Kidney epithelial cell (primary cell): ENCODE measurements around the gene TRPT1. TPM values are rescaled to one million over a fixed set of nuclear protein-coding genes. Genes with fewer than 3 reads are reported as not detected.

ENCODE experiments used
- DNase-seq: peaks from one replicate; pipeline ENCODE4 v3.0.0-alpha.2; 2010; ENCODE audit warnings: low read depth
- H3K27me3 ChIP-seq: 2 replicates; pipeline ENCODE4 v1.6.0; 2011; ENCODE audit warnings: low read length; ENCODE audit not compliant: control insufficient read depth, insufficient read depth
- H3K36me3 ChIP-seq: 2 replicates; pipeline ENCODE4 v1.5.1; 2011; ENCODE audit warnings: low read length; ENCODE audit not compliant: control insufficient read depth, insufficient read depth
- H3K4me3 ChIP-seq: 2 replicates; pipeline ENCODE4 v1.5.1; 2011; ENCODE audit warnings: low read depth, mild to moderate bottlenecking, control low read depth, low read length
- total RNA-seq: library from RNA; depleted of rRNA; stranded (reverse); fragments of >200 nt; gene quantifications from 2 replicates; pipeline ENCODE4 v1.2.3, GENCODE V29; 2015
- TF ChIP-seq, protein P1 (sequence below): IDR thresholded peaks from 2 replicates; pipeline ENCODE4 v1.5.1; 2011; ENCODE audit warnings: mild to moderate bottlenecking, moderate library complexity, low read length, control low read depth, inconsistent platforms; ENCODE audit not compliant: insufficient read depth, poor library complexity, severe bottlenecking

Gene TRPT1
- total RNA-seq, 1 donor from 2014 or later: 77.1 TPM

DNA sequence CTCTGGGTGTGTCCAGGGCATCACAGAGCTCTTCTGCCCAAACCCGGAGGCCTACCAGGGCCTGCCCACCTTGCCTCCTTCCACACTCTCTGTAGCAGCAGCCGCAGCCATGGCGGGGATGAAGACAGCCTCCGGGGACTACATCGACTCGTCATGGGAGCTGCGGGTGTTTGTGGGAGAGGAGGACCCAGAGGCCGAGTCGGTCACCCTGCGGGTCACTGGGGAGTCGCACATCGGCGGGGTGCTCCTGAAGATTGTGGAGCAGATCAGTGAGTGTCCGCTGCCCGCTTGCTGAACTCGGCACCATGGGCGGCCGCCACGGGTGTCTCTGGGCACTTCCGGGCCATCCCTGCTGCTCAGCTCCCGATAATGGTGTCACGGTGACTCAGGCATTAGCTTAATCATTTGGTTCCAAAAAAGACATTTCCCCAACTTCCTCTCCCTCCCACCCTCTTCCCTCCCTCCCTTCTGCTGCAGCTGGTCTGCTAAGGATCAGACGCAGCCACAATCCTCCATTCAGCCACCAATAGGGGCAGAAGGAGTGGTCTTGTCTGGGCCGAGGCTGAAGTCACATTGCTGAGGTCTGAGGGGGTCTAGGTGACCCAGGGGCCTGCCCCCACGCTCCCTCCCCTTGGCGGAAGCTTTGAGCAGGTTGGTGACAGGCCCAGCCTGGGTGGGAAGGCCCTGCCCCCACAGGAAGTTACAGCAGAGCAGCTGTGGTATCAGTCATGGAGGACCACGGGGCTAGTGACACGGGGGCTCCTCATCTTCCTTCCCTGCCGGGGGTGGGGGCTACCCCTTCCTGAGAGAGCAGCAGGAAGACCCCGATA, 18.5 kb downstream of the TRPT1 start:
- Histone ChIP-seq H3K27me3 (no peaks in the 10 kb centered on the region), H3K4me3 (no peak overlapping the region), H3K36me3 (peaks cover 2% of the 10 kb centered on the region)
- TF ChIP-seq, protein P1, sequence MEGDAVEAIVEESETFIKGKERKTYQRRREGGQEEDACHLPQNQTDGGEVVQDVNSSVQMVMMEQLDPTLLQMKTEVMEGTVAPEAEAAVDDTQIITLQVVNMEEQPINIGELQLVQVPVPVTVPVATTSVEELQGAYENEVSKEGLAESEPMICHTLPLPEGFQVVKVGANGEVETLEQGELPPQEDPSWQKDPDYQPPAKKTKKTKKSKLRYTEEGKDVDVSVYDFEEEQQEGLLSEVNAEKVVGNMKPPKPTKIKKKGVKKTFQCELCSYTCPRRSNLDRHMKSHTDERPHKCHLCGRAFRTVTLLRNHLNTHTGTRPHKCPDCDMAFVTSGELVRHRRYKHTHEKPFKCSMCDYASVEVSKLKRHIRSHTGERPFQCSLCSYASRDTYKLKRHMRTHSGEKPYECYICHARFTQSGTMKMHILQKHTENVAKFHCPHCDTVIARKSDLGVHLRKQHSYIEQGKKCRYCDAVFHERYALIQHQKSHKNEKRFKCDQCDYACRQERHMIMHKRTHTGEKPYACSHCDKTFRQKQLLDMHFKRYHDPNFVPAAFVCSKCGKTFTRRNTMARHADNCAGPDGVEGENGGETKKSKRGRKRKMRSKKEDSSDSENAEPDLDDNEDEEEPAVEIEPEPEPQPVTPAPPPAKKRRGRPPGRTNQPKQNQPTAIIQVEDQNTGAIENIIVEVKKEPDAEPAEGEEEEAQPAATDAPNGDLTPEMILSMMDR: no peak
- DNase-seq: no peak

DNA sequence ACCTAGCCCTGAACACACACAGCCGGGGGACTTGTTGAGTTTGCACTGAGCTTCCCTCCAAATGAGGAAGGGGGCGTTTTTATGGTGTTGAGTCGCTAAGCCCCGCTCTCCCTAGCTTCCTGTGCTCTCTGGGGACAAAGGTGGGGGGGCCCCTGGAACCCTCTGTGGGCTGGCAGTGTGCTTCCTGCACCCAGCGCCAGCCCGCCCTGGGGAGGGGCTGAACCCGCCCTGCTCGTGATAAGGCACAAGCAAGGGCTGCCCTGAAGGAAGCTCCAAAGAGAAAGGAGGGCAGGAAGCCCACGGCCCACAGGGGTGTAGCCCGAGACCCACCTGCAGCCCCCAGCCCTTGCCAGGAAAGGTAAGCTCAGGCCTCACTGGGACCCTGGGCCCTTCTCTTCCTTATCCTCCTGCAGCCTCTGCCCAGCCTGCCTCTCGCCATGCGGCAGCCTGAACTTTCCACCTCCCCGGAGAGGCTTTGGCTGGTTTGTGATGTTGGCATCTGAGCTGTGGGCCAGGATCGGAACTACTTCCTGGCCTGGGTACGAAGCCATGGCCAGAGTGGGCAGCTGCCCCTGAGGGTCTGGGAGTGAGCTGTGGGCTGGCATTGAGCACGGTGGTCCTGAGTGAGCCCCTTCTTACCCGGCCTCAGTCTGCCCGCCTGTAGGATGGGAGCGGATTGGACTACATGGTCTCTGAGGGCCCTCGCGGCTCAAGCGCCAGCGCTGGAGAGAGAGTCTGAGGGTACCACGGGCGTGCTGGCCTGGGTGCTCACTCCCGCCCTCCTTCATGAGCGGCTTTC, 19.3 kb downstream of the TRPT1 start, which contains the start of gene FERMT3:
FERMT3 (plus strand) TSS at position 265 of the 799 bp plus-strand sequence. CDS start 644 bp downstream, outside the sequence.
- H3K27me3 ChIP-seq: no peaks in the 10 kb centered on the region
- H3K4me3 ChIP-seq: no peak within 1 kb of the TSS
- TF ChIP-seq, protein P1: no peak
- no peak for DNase-seq
- H3K36me3 ChIP-seq: peaks cover 2% of the 10 kb centered on the region

DNA sequence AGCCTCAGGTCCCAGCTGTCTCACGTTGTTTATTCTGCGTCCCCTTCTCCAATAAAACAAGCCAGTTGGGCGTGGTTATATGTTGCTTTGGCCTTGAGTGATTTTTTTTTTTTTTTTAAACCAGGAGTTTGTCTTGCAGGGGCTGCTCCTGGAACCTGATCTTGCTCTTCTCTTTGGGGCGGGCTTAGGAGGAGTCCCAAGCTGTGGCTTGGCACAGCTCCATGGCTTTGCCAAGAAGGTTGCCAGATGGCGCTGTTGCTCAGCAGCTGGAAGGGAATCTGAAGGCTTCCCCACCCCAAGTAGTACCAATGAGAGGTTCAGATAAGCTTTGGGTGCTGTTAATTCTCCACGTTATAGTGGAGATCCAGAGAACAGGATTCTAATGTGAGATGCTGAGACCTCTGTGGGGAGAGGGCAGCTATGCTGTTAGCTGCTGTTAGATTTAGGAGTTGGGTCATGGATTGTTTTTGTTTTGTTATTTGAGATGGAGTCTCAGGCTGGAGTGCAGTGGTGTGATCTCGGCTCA, 21.5 kb downstream of the TRPT1 start:
- Histone ChIP-seq H3K36me3 (peaks cover 2% of the 10 kb centered on the region), H3K4me3 (no peak overlapping the region), H3K27me3 (no peaks in the 10 kb centered on the region)
- DNase-seq: peak; percentile 69
- TF ChIP-seq, protein P1: peak; percentile 77

DNA sequence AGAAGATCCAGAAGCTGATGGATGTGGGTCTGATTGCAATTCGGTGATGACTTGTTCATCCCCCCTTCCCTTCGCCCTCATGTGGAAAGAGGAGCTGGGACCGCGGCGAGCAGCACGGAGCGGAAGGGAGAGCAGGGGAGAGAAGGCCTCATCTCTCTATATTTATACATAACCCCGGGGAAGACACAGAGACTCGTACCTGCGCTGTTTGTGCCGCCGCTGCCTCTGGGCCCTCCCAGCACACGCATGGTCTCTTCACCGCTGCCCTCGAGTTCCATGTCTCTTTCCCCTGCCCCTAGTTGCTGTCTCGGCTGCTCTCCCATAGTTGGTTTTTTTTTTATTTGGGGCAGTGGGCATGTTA, 21.9 kb downstream of the TRPT1 start:
- no peak overlapping the region for H3K4me3 ChIP-seq
- H3K27me3 ChIP-seq: no peaks in the 10 kb centered on the region
- H3K36me3 ChIP-seq: peaks cover 2% of the 10 kb centered on the region
- TF ChIP-seq, protein P1: no peak
- no peak for DNase-seq

DNA sequence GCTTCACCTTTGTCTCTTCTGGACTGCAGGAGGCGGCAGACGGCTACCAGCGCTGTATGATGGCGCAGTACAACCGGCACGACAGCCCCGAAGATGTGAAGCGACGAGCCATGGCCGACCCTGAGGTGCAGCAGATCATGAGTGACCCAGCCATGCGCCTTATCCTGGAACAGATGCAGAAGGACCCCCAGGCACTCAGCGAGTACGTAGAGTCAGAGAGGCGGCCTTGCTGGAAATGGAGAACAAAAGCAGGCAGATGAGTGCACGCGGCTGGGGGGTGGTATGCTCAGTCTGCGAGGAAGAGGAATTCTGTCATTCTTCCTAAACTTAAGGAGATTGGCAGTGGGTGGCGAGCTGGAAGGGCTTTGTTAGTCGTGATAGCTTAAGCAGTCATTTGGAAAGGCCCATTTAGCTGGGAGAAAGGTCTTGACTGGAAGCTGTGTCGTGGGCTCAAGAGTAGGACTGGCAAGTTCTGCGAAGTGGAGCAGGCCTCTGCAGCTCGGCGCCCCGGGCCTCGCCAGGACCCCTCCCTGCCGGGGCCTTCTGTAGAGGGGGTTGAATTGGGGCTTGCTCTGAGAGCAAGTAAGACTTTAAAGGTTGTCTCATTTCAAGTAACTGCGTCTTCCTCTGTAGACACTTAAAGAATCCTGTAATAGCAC, 22.4 kb downstream of the TRPT1 start:
- H3K36me3 ChIP-seq: peaks cover 2% of the 10 kb centered on the region
- DNase-seq: no peak
- TF ChIP-seq, protein P1: no peak
- no peaks in the 10 kb centered on the region for H3K27me3 ChIP-seq
- no peak overlapping the region for H3K4me3 ChIP-seq
